Measurements from ENCODE around the gene POLR2C.

DNA sequence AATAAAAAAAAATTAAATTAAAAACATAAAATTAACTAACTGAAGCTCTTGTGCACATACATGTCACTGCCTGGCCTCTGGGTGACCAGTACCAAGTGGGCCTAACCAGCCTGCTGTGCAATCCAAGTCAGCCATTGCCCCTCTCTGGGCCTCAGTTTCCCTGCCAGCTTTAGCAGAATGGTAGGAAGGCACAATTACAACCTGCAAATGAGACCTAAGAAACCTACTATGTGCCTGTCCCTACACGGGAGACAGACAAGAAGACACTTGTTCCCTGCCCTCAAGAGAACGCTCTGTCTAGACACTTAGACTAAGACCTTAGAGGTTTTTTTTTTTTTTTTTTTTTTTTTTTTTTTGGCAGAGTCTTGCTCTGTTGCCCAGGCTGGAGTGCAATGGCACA is 17.0 kb upstream of the POLR2C start:
- TF ChIP-seq, protein P1, sequence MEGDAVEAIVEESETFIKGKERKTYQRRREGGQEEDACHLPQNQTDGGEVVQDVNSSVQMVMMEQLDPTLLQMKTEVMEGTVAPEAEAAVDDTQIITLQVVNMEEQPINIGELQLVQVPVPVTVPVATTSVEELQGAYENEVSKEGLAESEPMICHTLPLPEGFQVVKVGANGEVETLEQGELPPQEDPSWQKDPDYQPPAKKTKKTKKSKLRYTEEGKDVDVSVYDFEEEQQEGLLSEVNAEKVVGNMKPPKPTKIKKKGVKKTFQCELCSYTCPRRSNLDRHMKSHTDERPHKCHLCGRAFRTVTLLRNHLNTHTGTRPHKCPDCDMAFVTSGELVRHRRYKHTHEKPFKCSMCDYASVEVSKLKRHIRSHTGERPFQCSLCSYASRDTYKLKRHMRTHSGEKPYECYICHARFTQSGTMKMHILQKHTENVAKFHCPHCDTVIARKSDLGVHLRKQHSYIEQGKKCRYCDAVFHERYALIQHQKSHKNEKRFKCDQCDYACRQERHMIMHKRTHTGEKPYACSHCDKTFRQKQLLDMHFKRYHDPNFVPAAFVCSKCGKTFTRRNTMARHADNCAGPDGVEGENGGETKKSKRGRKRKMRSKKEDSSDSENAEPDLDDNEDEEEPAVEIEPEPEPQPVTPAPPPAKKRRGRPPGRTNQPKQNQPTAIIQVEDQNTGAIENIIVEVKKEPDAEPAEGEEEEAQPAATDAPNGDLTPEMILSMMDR (conservative IDR thresholded peaks at IDR 0.05; ENCODE audit: low read depth in 2 of 2) = no peak
- no peak for TF ChIP-seq POLR2AphosphoS5 (IDR thresholded peaks at IDR 0.05; ENCODE audit: low read depth)

All from GM23338 (cell line).